Measurements from ENCODE around the gene HBA1. TPM values are rescaled to one million over a fixed set of nuclear protein-coding genes. Genes with fewer than 3 reads are reported as not detected.
"Not testable (repeated sequence)": the region's sequence is repeated elsewhere in the genome, so short reads cannot be mapped to it uniquely, and the experiment has no call there.

Gene HBA1
- total RNA-seq, 2 donors from 2014 or later = 174 TPM; not detected in 1

DNA sequence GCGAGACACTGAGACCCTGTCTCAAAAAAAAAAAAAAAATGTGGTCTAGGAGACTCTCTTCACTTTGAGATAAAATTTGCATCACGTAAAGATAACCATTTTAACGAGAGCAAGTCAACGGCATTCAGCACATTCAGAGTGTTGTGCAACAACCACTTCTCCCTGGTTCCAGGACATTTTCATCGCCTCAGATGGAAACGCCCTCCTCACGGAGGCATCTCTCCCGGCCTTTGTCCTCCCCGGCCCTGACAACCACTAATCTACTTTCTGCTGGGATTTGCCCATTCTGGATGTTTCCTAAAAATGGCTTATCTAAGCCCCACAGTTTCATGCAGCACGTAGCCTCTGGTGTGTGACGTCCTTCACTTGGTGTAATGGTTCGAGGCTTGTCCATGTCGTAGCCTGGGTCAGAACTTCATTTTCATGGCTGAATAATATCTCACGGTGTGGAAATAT is 31.7 kb upstream of the HBA1 start:
- ATAC-seq (ENCODE audit: insufficient number of reproducible peaks, low FRiP score, low read depth) (no peak), DNase-seq (ENCODE audit: low spot score) (no peak)
- no peak overlapping the region for H3K27ac ChIP-seq
- H3K4me3 ChIP-seq = no peak overlapping the region
- no peaks in the 10 kb centered on the region for H3K4me1 ChIP-seq (ENCODE audit: control insufficient read depth in 1 of 2, low read depth in 2 of 2)
- no peaks in the 10 kb centered on the region for H3K9me3 ChIP-seq
- TF ChIP-seq, protein P1, sequence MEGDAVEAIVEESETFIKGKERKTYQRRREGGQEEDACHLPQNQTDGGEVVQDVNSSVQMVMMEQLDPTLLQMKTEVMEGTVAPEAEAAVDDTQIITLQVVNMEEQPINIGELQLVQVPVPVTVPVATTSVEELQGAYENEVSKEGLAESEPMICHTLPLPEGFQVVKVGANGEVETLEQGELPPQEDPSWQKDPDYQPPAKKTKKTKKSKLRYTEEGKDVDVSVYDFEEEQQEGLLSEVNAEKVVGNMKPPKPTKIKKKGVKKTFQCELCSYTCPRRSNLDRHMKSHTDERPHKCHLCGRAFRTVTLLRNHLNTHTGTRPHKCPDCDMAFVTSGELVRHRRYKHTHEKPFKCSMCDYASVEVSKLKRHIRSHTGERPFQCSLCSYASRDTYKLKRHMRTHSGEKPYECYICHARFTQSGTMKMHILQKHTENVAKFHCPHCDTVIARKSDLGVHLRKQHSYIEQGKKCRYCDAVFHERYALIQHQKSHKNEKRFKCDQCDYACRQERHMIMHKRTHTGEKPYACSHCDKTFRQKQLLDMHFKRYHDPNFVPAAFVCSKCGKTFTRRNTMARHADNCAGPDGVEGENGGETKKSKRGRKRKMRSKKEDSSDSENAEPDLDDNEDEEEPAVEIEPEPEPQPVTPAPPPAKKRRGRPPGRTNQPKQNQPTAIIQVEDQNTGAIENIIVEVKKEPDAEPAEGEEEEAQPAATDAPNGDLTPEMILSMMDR (IDR thresholded peaks at IDR 0.05) = no peak
- no peaks in the 10 kb centered on the region for H3K27me3 ChIP-seq (replicated peaks; ENCODE audit: insufficient read depth)
- no peaks in the 10 kb centered on the region for H3K36me3 ChIP-seq

DNA sequence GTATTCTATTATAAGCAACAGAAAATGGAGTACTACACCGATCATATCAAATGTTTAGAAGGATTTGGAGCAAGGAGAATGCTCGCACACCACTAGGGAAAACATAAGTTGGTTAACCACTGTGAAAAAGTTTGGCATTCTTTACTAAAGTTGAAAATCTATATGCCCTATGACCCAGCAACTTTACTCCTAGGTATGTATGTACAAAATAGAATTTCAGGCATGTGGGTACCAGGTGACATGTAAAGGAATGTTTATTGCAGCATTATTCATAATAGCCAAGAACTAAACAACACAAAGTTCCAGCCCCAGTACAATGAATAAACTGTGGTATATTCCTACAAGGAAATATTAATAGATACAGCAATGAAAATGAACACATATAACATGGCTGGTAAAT is 29.8 kb upstream of the HBA1 start:
- no peaks in the 10 kb centered on the region for H3K27me3 ChIP-seq (replicated peaks; ENCODE audit: insufficient read depth)
- TF ChIP-seq, protein P1 (IDR thresholded peaks at IDR 0.05) = no peak
- no peaks in the 10 kb centered on the region for H3K4me1 ChIP-seq (ENCODE audit: control insufficient read depth in 1 of 2, low read depth in 2 of 2)
- no peak overlapping the region for H3K4me3 ChIP-seq
- no peak for DNase-seq (ENCODE audit: low spot score)
- no peak overlapping the region for H3K27ac ChIP-seq
- no peaks in the 10 kb centered on the region for H3K9me3 ChIP-seq
- no peak for ATAC-seq (ENCODE audit: insufficient number of reproducible peaks, low FRiP score, low read depth)
- H3K36me3 ChIP-seq = no peaks in the 10 kb centered on the region

GRCh38 chr16:149024-149660 is 27.3 kb upstream of the HBA1 start:
- H3K9me3 ChIP-seq = no peaks in the 10 kb centered on the region
- no peak overlapping the region for H3K4me3 ChIP-seq
- ATAC-seq (ENCODE audit: insufficient number of reproducible peaks, low FRiP score, low read depth) (no peak), DNase-seq (ENCODE audit: low spot score) (no peak)
- H3K4me1 ChIP-seq (ENCODE audit: control insufficient read depth in 1 of 2, low read depth in 2 of 2) = peaks cover 0 to under 1% of the 10 kb centered on the region in 2 donors
- no peak overlapping the region for H3K27ac ChIP-seq
- no peaks in the 10 kb centered on the region for H3K36me3 ChIP-seq
- H3K27me3 ChIP-seq (replicated peaks; ENCODE audit: insufficient read depth) = no peaks in the 10 kb centered on the region
- TF ChIP-seq, protein P1 (IDR thresholded peaks at IDR 0.05) = no peak

DNA sequence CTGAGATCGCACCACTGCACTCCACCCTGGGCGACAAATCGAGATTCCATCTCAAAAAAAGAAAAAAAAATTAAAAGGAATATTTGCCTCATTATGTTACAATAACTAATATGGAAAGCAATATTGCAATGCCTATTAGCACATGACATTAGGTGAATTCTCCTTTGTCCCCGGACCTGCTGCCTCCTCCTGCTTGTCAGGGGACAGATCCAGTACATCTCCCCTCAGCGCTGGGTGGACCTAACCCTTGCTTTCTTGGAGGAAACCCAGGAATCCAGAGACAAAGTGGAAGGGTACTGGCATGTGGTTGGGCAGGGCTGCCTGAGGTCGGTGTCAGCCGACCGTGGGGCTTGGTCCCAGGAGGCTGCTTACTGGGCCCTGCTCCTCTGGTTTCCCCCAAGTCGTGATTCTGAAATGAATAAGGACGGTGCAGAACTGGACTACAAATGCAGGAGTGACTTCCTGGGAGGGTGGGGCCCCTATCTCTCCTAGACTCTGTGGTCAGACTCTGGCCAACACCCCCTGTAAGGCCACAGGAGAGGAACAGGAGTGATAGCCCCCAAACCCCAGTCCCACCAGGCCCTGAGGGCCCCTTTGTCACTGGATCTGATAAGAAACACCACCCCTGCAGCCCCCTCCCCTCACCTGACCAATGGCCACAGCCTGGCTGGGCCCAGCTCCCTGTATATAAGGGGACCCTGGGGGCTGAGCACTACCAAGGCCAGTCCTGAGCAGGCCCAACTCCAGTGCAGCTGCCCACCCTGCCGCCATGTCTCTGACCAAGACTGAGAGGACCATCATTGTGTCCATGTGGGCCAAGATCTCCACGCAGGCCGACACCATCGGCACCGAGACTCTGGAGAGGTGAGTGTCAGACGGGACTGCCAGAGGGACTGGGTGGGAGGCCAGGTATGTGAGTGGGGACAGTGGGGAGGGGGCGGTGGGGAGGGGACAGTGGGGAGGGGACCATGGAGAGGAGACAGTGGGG is 24.0 kb upstream of the HBA1 start, which contains the start of gene HBZ:
TSS of gene HBZ (plus strand) at position 504 of the 988 bp plus-strand sequence. CDS start at position 770, 266 bp downstream.
- peaks cover 4% of the 10 kb centered on the region for H3K27me3 ChIP-seq (replicated peaks; ENCODE audit: insufficient read depth)
- H3K4me3 ChIP-seq = no peak within 1 kb of the TSS
- DNase-seq (ENCODE audit: low spot score) = no peak
- TF ChIP-seq, protein P1 (IDR thresholded peaks at IDR 0.05) = no peak
- no peaks in the 10 kb centered on the region for H3K9me3 ChIP-seq
- no peaks in the 10 kb centered on the region for H3K36me3 ChIP-seq
- H3K27ac ChIP-seq = no peak within 1 kb of the TSS
- no peak for ATAC-seq (ENCODE audit: insufficient number of reproducible peaks, low FRiP score, low read depth)
- peaks cover 3 to 7% of the 10 kb centered on the region in 2 donors for H3K4me1 ChIP-seq (ENCODE audit: control insufficient read depth in 1 of 2, low read depth in 2 of 2)

DNA sequence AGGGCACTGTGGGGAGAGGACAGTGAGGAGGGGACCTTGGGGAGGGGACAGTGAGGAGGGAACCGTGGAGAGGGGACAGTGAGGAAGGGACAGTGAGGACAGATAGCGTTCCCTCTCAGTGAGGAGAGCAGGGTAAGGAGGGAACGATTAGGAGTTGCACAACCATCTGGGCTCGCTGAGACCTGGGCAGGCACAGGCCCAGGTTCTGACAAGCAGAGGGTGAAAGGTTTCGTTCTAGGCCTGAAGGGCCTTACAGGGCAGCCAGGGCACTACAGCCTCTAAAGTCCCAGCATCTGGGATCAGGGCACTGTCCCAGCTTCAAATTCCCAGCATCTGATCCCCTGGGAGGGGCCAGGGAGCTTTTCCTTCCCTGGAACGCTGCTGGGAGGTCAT is 23.4 kb upstream of the HBA1 start:
- H3K27me3 ChIP-seq (replicated peaks; ENCODE audit: insufficient read depth); ATAC-seq (ENCODE audit: insufficient number of reproducible peaks, low FRiP score, low read depth): not testable (repeated sequence)

DNA sequence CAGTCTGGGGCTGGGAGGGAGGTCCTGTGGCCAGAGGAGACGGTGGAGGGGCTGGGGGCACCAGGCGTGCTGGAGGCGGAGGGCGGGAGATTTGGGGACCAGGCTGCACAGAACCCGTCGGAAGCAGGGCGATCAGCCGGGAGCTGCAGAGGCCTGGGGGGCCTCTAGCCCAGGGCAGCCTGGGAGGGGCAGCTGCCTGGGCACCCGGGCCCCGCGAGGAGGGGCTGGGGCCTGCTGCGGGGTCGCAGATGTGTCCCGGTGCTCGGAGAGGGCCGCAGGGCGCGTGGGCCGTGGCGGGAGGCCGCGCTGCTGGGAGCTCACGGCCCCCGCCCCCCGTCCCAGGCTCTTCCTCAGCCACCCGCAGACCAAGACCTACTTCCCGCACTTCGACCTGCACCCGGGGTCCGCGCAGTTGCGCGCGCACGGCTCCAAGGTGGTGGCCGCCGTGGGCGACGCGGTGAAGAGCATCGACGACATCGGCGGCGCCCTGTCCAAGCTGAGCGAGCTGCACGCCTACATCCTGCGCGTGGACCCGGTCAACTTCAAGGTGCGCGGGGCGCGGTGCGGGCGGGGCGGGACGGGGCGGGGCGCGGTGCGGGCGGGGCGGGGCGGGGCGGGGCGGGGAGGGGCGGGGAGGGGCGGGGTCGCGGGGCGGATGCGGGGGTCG is 22.8 kb upstream of the HBA1 start:
- DNase-seq (ENCODE audit: low spot score); H3K27me3 ChIP-seq (replicated peaks; ENCODE audit: insufficient read depth); H3K4me3 ChIP-seq; H3K27ac ChIP-seq; H3K9me3 ChIP-seq; H3K4me1 ChIP-seq (ENCODE audit: control insufficient read depth in 1 of 2, low read depth in 2 of 2); H3K36me3 ChIP-seq; ATAC-seq (ENCODE audit: insufficient number of reproducible peaks, low FRiP score, low read depth): not testable (repeated sequence)

More for the DNA sequence above, 23.4 kb upstream of the HBA1 start:
- not testable (repeated sequence) for H3K4me1 ChIP-seq (ENCODE audit: control insufficient read depth in 1 of 2, low read depth in 2 of 2); H3K36me3 ChIP-seq; DNase-seq (ENCODE audit: low spot score); H3K9me3 ChIP-seq; H3K27ac ChIP-seq; H3K4me3 ChIP-seq

All from thoracic aorta (tissue), 2 donors.